ENCODE data around the gene C19orf73.
"Not testable (repeated sequence)": the region's sequence is repeated elsewhere in the genome, so short reads cannot be mapped to it uniquely, and the experiment has no call there.

DNA sequence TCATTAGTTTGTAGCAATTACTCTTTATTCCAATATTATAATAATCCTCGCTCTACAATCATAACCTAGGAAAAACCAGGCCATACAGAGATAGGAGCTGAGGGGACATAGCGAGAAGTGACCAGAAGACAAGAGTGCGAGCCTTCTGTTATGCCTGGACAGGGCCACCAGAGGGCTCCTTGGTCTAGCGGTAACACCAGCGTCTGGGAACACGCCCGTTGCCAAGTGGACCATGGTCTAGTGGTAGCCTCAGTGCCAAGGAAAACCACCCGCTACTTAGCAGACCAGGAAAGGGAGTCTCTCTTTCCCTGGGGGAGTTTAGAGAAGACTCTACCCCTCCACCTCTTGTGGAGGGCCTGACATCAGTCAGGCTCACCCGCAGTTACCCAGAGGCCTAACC lies 44.1 kb downstream of the C19orf73 start:
- TF ChIP-seq, protein P1, sequence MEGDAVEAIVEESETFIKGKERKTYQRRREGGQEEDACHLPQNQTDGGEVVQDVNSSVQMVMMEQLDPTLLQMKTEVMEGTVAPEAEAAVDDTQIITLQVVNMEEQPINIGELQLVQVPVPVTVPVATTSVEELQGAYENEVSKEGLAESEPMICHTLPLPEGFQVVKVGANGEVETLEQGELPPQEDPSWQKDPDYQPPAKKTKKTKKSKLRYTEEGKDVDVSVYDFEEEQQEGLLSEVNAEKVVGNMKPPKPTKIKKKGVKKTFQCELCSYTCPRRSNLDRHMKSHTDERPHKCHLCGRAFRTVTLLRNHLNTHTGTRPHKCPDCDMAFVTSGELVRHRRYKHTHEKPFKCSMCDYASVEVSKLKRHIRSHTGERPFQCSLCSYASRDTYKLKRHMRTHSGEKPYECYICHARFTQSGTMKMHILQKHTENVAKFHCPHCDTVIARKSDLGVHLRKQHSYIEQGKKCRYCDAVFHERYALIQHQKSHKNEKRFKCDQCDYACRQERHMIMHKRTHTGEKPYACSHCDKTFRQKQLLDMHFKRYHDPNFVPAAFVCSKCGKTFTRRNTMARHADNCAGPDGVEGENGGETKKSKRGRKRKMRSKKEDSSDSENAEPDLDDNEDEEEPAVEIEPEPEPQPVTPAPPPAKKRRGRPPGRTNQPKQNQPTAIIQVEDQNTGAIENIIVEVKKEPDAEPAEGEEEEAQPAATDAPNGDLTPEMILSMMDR (conservative IDR thresholded peaks at IDR 0.05; ENCODE audit: low read length) = peak; percentile 50
- TF ChIP-seq EZH2phosphoT487 (IDR thresholded peaks at IDR 0.05; ENCODE audit: borderline replicate concordance) = not testable (repeated sequence)

Measured in Loucy (cell line).